Stimulated activated CD8-positive, alpha-beta memory T cell treated with anti-CD3 and anti-CD28 coated beads, Interleukin-4, amount 100 ng/mL, for 48 hours (primary cell): Measurements from ENCODE around the gene RTEL1.
"Not testable (repeated sequence)": the region's sequence is repeated elsewhere in the genome, so short reads cannot be mapped to it uniquely, and the experiment has no call there.

Source experiments
- DNase-seq: peaks from one replicate; pipeline ENCODE4 v3.0.0-alpha.2; 2020

Gene RTEL1

DNA sequence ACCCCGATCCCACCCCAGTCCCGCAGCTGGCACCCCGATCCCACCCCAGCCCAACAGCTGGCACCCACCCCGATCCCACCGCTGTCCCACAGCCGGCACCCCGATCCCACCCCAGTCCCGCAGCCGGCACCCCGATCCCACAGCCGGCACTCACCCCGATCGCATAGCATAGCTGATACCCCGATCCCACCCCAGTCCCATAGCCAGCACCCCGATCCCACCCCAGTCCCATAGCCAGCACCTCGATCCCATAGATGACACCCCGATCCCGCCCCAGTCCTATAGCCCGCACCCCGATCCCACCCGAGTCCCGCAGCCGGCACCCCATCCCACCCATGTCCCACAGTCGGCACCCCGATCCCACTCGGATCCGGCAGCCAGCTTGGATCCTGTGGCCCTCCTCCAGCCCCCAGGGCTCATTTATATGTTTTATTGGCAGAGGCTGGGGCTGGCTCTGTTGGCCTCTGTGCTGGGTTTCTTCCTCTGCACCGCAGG lies 30.3 kb upstream of the RTEL1 start:
- DNase-seq = no peak

DNA sequence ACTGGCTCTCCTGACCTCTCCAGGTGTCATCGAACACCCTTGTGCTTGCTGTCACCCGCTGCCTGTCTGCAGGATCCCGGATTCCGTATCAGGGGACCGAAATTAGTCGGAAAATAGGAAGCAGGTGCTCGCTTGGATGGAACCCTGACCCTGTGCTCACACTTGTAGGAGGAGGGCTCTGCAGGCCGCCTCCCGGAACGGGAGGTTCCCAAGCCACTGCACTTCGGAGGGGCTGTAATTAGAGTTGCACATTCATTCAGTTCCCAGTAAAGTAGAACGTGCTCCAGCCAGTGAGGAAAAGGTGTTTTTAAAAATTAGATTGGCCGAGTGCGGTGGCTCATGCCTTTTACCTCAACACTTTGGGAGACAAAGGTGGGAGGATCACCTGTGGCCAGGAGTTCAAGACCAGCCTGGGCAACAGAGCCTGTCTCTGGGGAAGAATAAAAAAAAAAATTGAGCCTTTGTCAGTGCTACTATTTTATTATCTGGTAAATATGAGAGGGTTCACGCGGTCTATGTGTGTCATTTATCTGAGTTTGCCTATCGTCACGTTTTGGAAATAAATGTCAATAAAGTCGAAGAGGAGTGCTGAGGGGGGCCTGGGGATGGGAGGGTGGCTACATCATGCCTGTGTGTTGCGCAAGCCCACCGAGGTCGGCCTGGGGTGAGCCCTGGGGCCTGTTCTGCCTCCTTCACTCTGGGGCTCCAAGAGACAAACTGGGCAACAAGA lies 29.7 kb upstream of the RTEL1 start:
- peak; percentile 81 for DNase-seq

DNA sequence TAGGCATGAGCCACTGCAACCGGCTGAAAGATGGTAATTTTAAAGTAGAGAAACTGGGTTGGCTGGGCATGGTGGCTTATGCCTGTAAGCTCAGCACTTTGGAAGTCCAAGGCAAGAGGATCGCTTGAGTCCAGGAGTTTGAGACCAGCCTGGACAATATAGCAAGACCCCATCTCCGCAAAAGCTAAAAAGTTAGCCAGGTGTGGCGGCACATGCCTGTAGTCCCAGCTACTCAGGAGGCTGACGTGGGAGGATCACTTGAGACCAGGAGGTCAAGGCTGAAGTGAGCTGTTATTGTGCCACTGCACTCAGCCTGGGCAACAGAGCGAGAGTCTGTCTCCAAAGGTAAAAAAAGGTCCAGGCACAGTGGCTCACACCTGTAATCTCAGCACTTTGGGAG lies 27.2 kb upstream of the RTEL1 start:
- not testable (repeated sequence) for DNase-seq

GRCh38 chr20:63631426-63631825 lies 26.7 kb upstream of the RTEL1 start:
- DNase-seq = not testable (repeated sequence)

- no peak for DNase-seq
These were observed 24.4 kb upstream of the RTEL1 start for GRCh38 chr20:63633732-63634131.

DNA sequence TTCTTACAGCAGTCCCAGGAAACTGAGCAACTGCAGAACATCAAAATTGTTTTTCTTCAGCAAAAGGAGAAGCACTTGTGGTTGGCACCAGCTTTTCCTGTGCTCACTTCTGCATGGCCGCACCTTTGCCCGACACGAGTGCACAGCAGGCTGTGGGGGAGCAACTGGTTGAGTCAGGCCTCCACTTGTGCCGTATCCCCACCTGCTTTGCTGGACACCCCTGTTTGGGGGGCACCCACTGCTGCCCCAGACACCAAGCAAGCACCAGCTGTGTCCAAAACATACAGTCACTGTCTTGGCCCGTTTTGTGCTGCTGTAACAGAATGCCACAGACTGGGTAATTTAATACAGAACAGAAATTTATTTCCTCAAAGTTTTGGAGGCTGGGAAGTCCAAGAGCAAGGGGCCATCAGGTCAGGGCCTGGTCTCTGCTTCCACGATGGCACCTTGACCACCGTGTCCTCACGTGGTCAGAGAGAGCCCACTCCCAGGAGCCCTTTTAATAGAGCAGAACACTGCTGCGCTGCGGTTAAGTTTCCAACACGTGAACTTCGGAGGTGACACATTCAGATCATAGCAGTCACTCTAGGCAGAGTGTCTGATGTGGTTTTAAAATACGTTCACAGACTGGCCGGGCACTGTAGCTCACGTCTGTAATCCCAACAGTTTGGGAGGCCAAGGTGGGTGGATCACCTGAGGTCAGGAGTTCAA lies 22.5 kb upstream of the RTEL1 start:
- DNase-seq = peak; percentile 77

DNA sequence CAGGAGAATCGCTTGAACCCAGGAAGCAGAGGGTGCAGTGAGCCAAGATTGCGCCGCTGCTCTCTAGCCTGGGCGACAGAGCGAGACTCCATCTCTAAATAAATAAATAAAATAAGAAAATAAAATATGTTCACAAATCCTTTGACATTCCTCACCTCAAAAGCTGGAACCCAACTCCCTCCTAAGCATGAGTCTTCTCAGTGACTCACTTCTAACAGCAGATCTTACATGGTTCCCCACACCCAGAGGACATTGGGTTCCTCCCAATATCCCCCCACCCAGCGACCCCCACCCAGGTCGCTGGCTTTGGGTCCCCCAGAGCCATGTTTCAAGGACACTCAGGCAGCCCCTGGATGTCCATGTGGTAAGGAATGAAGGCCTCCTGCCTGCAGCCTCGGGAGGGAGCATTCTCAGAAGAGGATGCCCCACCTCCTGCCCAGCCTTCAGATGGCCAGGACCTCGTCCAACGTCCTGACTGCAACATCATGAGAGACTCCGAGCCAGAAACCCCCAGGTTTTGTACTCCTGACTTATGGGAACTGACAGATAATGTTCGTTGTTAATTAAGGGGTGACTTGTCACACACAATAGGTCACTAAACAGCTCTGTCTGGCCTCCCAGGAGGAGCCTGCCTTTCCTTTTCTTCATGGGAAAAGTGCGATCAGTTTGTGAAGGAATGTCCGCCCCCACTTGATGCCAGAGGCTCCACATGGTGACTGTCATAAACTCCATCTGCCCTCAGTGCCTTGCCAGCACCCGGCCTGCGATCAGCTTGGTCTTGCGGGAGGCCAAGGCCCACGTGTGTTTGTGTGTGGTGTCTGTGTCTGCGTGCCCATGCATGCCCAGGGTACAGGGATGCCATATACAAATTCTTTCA lies 21.1 kb upstream of the RTEL1 start:
- DNase-seq = no peak

DNA sequence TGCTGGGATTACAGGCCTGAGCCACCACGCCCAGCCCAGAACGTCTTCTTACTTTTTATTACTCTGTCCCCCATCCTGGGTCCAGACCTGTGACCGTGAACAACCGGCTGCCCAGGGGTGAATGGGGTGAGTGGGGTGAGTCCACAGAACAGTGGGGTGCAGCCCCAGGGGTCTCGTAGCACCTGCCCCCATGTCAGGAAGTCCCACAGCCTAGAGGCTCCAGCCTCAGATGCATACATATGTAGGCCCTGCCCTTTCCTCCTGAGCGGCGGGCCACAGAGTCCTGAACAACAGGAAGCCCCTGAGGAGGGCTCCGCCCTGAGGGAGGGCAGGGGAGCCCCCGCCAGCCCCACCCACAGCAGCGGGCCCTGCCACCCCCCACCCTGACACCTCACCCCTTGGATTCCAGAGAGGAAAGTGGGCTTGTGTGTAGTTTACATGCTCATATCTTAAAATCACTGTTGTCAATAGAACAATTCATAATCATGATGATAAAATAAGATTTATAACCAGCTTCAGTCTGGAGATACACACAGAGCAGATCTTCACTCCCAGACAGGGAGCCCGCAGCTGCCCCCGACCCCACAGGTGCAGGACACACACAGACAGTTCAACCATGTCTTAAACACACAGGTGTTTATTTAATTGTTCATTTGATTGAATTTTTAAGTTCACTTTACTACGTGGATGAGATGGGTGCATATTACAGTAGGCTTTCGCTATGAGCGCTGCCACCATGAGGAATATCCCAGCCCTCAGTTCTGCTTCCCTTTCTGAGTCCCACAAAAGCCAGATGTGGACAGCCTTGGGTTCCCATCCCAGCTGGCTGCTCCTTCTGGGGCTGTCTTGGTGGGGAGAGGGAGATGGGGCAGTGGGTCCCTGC lies 18.8 kb upstream of the RTEL1 start:
- peak; percentile 80 for DNase-seq

GRCh38 chr20:63640086-63640485 lies 18.0 kb upstream of the RTEL1 start:
- no peak for DNase-seq

DNA sequence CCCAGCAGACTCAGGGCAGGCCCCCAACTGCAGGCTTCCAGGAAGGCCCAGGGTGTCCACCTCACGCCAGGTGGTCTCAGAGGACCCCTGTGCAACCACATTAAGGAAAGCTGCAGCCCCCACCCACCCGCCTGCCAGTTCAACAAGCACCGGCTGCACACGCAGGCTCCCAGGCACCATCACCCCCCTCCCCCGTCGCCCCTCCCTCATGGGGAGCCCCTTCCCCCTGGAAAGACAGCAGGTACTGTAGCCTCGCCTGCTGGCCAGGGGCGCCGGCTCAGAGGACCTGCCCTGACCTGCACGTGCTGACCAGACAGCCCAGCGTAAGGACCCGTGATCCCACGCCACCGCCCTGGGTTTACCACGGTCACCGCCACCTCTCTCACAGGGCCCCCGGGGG lies 17.4 kb upstream of the RTEL1 start:
- DNase-seq = not testable (repeated sequence)

DNA sequence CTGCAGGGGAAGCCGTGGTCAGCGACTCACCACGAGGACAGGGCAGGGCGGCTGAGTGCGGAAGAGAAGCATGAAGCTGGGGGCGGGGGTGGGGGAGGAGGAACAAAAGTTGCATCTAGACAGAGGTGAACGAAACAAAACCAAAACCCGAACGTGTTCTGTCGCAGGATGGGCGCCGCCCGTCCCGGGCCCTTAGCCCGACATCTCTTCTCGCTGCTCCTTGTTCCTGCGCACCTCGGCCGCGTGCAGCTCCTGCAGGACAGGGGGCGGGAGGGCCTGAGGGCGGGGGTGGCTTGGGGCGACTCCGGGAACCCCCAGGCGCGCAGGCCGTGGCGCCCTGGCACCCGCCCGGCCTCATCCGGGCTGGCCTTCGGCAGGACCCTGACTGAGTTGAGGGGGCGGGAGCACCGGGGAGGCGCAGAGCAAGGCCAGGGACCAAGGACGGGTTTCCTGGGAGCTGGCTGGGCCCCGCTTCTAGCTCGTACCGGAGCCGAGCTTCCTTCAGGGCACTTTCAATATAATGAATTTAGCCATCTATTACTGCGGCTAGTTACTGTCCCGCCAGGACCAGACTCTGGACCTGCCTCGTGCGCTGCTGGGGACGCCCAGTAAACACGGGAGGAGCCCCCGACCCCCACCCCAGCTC lies 16.8 kb upstream of the RTEL1 start:
- peak; percentile 64 for DNase-seq

GRCh38 chr20:63641792-63642523 lies 16.2 kb upstream of the RTEL1 start:
- peak; percentile 98 for DNase-seq

GRCh38 chr20:63642527-63643247 lies 15.4 kb upstream of the RTEL1 start:
- DNase-seq = no peak

DNA sequence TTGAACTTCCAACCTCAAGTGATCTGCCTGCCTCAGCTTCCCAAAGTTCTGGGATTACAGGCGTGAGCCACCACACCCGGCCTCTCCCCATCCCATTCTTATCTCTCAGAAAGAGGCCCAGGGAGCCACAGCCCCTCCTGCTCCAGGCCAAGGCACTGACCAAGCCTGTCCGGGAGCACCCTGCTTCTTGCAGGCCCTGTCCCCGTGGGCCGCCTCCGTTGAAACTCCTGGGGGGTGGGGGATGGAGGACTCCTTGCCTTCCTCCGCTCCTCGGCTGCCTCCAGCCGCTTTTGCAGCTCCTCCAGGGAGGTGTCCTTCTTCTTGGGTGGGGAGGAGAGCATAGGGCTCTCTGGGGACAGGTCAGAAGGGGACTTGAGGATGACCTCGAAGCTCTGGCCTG lies 14.6 kb upstream of the RTEL1 start:
- DNase-seq = no peak

GRCh38 chr20:63643946-63644345 lies 14.2 kb upstream of the RTEL1 start:
- DNase-seq = no peak

GRCh38 chr20:63645218-63645617 lies 12.9 kb upstream of the RTEL1 start:
- no peak for DNase-seq

DNA sequence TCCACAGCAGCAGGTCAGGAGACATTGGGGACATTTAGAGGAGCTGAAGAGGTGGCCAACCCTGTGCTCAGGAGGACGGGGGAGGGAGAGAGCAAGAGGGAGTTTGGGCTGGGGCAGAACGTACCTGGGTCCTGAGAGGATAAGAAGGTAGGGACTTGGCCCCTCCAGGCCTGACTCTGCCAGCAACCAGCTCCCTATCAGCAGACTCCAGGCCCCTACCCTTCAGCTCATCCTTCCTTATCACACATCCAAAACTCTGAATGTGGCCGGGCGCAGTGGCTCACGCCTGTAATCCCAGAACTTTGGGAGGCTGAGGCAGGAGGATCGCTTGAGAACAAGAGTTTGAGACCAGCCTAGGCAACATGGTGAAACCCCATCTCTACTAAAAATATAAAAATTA lies 9.9 kb upstream of the RTEL1 start:
- no peak for DNase-seq

GRCh38 chr20:63648895-63649589 lies 9.1 kb upstream of the RTEL1 start:
- no peak for DNase-seq

DNA sequence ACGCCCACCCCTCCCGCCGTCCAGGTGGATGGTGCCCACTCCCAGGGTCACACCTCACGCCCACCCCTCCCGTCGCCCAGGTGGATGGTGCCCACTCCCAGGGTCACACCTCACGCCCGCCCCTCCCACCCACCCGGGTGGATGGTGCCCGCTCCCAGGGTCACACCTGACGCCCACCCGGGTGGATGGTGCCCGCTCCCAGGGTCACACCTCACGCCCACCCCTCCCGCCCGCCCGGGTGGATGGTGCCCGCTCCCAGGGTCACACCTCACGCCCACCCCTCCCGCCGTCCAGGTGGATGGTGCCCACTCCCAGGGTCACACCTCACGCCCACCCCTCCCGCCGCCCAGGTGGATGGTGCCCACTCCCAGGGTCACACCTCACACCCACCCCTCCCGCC lies 7.6 kb upstream of the RTEL1 start:
- not testable (repeated sequence) for DNase-seq

- no peak for DNase-seq
These were observed 6.2 kb upstream of the RTEL1 start for GRCh38 chr20:63651942-63652191.
